Keratinocyte (primary cell): ENCODE results near the gene CEBPG.

Experiments used
- EZH2 ChIP-seq: IDR thresholded peaks from one replicate; pipeline ENCODE4 v1.6.1; 2012; ENCODE audit warnings: inconsistent platforms, mild to moderate bottlenecking, low read length, moderate library complexity
- TF ChIP-seq, protein P1 (sequence below), 3 experiments: IDR thresholded peaks in 1 of 3; conservative IDR thresholded peaks in 1 of 3; optimal IDR thresholded peaks in 1 of 3; 2 replicates in 2 of 3; 3 replicates in 1 of 3; pipeline versions ENCODE3 to v1.5.1; 2011; ENCODE audit warnings: low read length in 3 of 3, mild to moderate bottlenecking in 3 of 3, moderate library complexity in 2 of 3, control low read depth in 1 of 3, inconsistent platforms in 1 of 3; ENCODE audit not compliant: insufficient read depth in 2 of 3; ENCODE audit errors: extremely low read depth in 1 of 3

DNA sequence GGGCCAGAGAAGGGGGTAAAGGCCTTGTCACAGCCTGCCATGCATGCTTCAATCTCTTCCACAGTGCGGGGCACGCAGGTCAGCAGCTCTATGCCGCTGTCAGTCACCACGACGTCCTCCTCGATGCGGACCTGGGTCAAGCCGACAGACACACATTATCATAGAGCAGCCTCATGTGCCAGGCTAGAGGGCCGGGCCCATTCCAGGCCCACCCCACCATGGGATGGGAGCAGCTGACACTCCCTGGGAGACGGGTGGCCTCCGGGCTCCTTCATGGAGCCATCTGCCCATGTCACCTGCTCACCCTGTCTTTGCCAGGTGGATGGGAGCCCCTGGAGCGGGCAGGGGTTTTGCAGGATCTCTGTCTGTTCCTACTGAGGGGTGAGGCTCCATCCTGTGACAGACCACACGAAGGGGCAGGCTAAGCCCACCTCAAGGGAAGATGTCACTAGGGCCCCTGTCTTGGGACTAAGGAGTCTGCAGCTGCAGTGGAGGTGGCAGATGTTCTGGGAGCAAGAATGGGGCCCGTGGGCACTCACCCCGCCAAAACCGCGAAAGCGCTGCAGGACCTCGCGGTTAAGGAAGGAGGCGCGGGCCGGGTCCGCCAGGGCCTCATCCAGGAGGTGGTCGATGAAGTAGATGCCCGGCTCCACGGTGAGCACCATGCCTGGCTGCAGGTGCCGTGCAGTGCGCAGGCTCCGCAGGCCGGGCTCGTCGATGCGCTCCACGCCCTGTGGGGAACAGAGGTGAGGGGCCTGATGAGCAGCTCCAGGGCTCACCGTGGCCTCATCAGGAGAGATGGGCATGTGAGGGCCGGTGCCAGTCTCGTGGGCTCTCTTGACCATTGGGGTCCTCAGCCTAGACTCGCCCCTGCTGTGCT is 14.1 kb downstream of the CEBPG start:
- TF ChIP-seq, protein P1, sequence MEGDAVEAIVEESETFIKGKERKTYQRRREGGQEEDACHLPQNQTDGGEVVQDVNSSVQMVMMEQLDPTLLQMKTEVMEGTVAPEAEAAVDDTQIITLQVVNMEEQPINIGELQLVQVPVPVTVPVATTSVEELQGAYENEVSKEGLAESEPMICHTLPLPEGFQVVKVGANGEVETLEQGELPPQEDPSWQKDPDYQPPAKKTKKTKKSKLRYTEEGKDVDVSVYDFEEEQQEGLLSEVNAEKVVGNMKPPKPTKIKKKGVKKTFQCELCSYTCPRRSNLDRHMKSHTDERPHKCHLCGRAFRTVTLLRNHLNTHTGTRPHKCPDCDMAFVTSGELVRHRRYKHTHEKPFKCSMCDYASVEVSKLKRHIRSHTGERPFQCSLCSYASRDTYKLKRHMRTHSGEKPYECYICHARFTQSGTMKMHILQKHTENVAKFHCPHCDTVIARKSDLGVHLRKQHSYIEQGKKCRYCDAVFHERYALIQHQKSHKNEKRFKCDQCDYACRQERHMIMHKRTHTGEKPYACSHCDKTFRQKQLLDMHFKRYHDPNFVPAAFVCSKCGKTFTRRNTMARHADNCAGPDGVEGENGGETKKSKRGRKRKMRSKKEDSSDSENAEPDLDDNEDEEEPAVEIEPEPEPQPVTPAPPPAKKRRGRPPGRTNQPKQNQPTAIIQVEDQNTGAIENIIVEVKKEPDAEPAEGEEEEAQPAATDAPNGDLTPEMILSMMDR (optimal IDR thresholded peaks at IDR 0.05 in 1 of 3, IDR thresholded peaks at IDR 0.05 in 1 of 3, conservative IDR thresholded peaks at IDR 0.05 in 1 of 3; ENCODE audit: extremely low read depth in 1 of 3, insufficient read depth in 2 of 3, low read length in 3 of 3) = no peak
- TF ChIP-seq EZH2 = no peak
